Gastroesophageal sphincter (tissue), 4 donors: ENCODE results near the gene SSX1. TPM values are rescaled to one million over a fixed set of nuclear protein-coding genes. Genes with fewer than 3 reads are reported as not detected.

Experiments used
- small RNA-seq, 4 donors: library from RNA; depleted of rRNA; stranded (forward); fragments of <200 nt; gene quantifications; one replicate each; pipeline ENCODE3, GENCODE V24; 2016
- total RNA-seq, 4 donors: library from RNA; depleted of rRNA; stranded (reverse); fragments of >200 nt; gene quantifications; one replicate each; pipeline ENCODE4 v1.1.0, GENCODE V29; 2016

The SSX1 gene
- total RNA-seq, 4 donors from 2014 or later = not detected

Small RNA genes within 50 kb of the gene (small RNA-seq; reads per million reads assigned to genes)
- 0 reads per million in 4 donors for gene AC245047.3
- gene AC245047.4 = 0 reads per million in 4 donors
- 0 reads per million in 4 donors for gene RNA5SP503

Other genes starting within 250 kb of the SSX1 start
- not detected for gene SPACA5, start 248.4 kb upstream of the SSX1 start, total RNA-seq
- gene ZNF630, start 183.8 kb upstream of the SSX1 start, total RNA-seq = 1 to 10 TPM; 2.8 to 7.8 (median 3.8) TPM
- not detected for gene SPACA5B, start 124.8 kb upstream of the SSX1 start, total RNA-seq
- not detected for gene SSX5, start 58.6 kb upstream of the SSX1 start, total RNA-seq
- gene SSX3, start 101.3 kb downstream of the SSX1 start, total RNA-seq = not detected
- under 1 TPM in 1 of 4 donors, not detected in 3; 0.27 TPM for gene SSX4, start 128.1 kb downstream of the SSX1 start, total RNA-seq
- gene SSX4B, start 156.6 kb downstream of the SSX1 start, total RNA-seq = under 1 TPM in 1 of 4 donors, not detected in 3; 0.27 TPM
- 1 to 10 TPM; 4.2 to 7.9 (median 4.7) TPM for gene SLC38A5, start 214.9 kb downstream of the SSX1 start, total RNA-seq
- gene FTSJ1, start 220.8 kb downstream of the SSX1 start, total RNA-seq = 10 to 100 TPM; 31.1 to 43.0 (median 38.9) TPM